Stimulated activated CD8-positive, alpha-beta memory T cell treated with anti-CD3 and anti-CD28 coated beads, Interleukin-7, amount 100 ng/mL, for 24 hours (primary cell): ENCODE data around the gene SSUH2.
"Not testable (repeated sequence)": the region's sequence is repeated elsewhere in the genome, so short reads cannot be mapped to it uniquely, and the experiment has no call there.

Source experiments
- DNase-seq: peaks from one replicate; pipeline ENCODE4 v3.0.0-alpha.2; 2020; ENCODE audit warnings: low read depth

Gene SSUH2

DNA sequence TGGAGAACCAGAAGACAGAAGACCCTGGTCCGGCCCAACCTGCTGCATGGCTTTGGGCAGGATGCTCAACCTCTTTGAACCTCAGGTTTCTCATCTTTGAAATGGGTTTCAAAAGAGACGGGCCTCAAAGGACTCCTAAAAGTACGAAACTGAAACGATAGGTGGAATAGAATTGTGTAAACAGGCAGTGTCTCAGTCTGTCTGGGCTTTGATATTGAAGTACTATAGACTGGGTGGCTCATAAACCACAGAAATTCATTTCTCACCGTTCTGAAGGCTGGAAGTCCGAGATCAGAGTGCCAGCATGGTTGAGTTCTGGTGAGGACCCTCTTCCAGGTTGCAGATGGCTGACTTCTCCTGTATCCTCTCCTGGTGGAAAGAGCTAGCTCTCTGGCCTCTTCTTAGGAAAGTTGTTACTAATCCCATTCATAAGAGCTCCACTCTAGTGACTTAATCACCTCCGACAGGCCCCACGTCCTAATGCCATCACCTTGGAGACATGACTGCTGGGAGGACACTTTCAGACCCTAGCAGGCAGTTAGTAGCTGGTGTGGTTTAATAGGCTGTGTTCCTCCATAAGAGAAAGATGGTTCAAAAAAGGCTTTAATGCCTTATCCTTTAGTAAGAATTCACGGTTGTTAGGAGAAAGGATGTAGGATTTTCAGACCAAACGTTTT lies 35.7 kb downstream of the SSUH2 start:
- no peak for DNase-seq

DNA sequence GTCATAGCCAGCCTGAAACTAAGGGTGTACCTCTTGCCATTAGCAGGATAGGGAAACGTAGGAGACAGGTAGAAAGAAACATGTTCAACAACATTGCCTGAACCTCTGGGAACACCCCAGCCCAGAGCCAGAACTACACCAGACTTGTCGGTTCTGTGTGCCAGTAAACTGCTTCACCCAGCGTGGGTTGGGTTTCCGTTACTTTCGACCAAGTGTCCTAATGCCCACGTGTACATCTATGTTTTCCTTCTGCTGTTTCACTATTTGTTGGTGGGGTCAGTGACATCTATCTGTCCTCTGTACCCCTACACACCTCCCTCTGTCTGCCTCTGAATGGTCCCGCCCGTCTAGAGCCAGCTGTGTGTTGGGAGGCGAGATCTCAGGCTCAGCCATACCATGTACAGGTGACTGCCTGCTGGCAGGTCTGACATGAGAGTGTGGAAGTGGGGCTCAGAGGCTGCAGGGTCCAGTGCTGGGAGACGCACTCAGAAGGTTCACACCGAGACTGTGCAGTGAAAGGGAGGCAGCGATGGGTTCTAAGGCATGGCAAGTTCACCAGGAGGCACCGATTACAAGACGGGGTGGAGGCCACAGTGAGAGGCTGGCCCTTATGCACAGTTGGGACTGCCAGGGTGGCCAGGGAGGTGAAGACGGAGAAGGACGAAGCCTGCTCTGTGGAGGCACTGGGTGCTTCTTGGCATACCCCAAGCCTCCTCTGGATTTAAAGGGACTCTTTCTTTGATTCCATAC lies 36.4 kb downstream of the SSUH2 start:
- no peak for DNase-seq

DNA sequence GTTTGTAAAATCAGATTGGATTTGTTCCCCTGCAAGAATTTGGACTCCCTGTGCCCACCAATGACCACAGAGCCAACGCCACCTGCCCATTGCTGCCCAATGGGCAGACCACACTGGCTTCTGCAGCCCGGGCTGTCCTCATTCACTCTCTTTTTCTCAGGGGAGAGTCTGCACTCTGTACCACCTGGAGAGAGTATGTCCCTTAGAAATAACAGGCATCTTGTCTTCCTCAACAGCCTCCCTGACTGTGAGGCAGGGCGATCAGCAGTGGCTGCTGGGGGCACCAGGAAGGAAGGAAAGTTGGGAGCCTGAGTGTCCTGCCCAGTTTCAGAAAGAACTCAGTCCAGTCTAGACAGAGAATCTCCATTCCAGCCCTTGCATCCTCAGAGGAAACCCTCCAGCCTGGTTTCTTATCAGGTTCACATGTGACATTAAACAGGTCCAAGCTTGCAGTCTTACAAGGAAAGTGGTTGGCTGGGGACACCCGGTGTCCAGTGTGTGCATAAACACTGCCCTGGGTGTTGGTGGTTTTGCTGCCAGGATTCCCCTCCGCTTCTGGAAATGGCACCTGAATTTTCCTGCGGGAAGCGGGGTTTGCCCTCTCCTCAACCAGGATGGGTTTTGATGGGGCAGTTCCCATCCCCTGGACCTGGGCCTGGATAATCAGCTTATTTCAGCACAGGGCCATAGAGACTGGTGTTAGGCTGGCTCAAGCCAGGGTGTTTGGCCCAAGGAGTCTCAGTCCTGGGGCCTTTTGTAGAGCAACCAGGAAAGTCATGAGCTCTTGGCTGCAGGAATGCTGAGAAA lies 37.2 kb downstream of the SSUH2 start:
- DNase-seq = no peak

DNA sequence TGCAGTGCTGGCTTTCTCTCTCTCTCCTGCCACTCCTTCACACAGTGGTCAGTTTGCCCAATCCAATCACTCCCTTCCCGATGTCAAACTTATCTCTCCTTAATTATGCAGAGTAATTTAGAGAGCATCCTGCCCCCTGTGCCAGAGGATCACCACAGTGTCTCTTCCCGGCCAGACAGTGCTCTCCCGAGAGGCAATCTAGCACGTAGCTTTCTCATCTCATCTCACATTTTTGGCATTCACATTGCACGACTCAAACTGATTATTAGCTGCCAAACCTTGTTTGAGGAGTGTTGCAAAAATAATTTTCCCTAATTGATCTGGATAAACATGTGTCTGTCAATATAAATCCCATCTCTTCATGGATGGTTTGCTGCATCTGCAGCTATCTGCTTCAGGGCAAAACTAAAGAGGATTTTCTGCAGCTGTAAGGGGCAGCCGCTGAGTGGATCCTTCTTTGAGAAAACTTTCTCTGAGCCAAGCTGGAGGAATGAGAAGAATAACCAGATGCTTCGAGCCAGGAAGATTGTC lies 37.8 kb downstream of the SSUH2 start:
- DNase-seq = no peak

GRCh38 chr3:8604988-8605387 lies 39.6 kb downstream of the SSUH2 start:
- DNase-seq = no peak

GRCh38 chr3:8604006-8604405 lies 40.6 kb downstream of the SSUH2 start:
- no peak for DNase-seq

DNA sequence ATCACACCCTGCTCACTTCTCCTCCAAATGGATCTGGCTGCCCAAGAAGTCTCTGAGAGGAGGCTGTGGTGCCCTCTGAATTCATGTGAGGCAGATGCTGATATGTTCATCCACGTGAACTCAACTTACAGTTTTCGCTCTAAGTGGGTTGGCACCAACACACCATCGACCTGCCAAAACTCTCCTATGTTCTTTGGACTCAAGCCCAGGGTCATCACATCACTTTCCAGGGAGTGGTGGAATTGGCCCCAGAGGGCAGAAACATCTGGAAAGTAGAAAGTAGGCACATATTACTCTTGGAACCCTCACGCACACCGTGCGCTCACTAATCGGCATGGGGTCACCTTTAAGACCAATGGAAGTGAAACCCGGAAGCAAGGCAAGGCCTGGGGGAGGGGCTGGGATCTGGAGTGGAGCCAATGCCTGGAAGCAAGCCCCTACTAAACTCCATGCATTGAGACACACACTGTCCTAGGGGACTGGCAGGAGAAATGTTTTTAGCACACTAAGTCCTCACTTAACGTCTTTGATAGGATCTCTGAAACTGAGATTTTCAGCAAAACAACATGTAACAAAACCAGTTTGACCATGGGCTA lies 41.4 kb downstream of the SSUH2 start:
- no peak for DNase-seq

DNA sequence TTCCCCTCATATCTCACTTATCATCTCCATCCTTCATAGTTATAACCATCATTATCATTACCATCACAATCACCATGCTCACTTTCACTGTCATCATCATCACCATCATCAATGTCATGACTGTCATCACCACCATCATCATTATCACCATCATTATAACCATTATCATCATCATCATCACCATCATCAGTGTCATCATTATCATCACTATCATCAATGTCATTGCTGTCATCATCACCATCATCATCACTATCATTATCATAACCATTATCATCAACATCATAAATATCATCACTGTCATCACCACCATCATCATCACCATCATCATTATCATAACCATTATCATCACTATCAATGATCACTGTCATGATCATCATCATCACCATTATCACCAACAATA lies 44.1 kb downstream of the SSUH2 start:
- no peak for DNase-seq

GRCh38 chr3:8599146-8599545 lies 45.5 kb downstream of the SSUH2 start:
- no peak for DNase-seq

DNA sequence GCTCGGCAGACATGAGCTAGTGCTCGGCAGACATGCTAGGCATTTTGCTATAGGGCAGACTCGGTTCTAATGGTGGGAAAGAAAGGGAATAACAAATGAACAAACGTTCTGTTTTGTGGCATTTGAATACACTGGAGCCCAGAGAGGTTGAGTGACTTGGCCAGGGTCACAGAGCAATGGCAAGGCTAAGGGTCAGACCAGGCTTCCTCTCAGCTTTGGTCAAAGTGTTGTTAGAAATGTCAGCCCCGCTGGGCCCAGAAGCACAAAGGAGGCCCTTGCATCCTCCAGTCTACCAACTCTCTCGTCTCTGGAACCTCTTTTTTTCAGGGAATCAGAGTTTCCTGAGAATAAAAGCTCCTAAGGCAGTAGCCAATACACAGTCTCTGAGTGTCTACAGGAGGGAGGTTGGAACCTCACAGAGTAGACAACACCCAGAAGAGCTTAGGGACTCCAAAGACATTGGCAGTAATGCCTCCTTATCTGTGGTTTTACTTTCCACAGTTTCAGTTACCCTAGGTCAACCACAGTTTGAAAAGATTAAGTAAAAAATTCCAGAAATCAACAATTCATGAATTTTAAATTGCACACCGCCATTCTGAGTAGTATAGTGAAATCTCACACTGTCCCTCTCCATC lies 47.3 kb downstream of the SSUH2 start:
- DNase-seq = no peak

DNA sequence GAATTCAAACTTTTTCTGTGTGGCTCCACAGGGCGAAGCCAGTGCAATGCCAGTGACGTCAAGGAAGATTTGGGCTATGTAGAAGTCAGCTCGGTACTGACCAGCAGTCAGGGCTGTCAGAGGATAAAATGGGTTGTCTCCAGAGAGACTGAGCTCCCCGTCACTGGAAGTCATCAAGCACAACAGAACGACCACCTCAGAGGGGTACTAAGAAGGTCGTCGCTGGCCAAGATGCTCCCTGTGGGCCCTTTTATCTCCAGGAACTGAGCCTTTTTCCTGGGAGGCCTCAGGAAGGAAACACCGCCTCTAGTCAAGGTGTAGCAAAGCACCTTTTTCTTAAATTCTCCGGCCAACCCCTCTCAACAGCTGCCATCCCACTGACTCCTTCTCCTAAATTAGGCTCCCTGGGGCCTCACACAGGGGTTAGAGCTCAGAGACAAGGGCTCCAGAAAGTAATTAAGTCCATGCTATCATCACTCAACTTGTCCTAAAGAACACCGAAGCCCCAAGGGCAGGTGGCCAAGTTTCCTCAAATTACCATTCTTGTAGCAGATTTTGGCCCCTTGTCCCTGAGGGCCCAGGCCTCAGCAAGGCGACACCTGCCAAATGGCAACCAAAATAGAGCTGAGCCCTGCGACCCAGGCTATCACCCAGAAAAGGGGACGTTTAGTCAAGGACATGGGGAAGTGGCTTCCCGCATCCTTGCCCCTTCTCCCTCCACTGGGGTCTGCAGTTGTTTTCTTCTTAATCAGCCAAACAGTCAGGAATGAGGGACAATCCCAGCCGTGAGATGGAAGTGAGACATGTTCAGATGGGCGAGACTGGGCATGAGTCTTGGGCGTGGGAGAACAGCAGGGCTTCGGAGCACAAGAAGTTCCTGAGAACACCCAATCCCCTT lies 48.0 kb downstream of the SSUH2 start:
- no peak for DNase-seq

DNA sequence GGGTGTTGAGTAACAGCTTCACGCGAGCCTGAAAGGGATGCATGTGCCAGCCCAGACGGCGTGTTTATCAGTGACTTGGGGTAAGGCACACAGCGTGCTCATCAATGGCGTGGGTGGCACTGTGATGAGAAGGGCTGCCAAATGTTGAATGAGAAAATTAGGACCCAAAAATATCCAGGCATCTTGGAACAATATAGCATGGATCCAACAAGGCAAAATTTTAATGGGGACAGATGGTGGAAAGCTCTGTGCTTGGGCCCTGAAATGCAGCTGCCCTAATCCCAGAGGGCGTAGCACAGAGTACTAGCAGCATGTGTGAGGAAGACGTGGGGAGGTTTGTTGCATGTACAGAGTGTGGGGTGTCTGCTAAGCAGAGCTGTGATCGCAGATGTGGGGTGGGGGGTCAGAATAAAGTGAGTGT lies 48.9 kb downstream of the SSUH2 start:
- DNase-seq = no peak

GRCh38 chr3:8595252-8595651 lies 49.3 kb downstream of the SSUH2 start:
- DNase-seq = no peak

- no peak for DNase-seq
These were observed 51.4 kb downstream of the SSUH2 start for GRCh38 chr3:8593021-8593827.

- no peak for DNase-seq
These were observed 54.6 kb downstream of the SSUH2 start for GRCh38 chr3:8589880-8590556.

GRCh38 chr3:8584661-8585060 lies 59.9 kb downstream of the SSUH2 start:
- DNase-seq = no peak

DNA sequence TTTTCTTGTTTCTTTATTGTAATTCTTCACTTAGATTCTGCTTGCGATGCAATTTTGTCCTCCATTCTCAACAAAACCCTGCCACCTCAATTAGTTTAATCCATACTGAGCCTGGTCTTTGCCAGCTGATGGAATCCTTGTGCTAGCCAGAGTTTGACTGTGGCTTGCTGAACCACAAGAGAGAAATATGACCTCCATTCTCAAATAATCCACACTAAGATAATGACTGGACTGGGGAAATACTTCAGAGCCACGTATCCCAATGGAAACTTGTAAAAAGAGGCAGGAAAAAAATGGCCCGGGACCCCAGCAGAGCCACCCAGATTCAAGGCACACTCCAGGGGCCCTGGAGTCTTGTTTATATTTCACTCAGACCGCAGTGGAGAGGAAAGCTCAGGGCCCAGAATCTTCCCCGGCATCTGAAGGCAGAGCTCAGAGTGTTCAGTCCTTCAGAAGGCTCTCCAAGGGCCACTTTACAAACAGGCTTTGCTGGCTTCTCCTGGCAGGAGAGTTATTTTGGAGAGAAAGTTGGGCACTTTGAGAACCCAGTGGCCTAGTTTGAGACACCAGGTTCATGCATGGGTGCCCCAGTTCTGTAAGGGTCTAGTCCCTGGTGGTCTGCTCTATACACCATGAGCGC lies 62.7 kb downstream of the SSUH2 start:
- no peak for DNase-seq

DNA sequence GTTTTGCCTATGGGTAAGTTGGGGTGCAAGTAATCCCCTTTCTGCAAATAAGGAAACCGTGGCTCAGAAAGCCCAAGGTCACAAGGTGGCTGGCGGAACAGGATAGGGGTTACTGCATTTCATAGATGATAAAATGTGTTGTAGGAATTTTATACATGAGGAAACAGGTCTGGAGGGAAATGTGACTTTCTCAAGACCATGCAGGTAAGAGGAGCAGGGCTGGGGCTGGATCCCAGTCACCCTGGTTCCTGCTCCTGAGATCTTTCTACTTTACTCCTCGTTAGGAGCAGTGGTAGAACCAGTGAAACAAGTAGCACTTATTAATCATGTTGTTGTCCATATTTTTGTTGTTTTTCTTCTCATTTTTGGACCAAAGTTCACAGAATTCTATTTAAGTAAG lies 63.2 kb downstream of the SSUH2 start:
- no peak for DNase-seq

- not testable (repeated sequence) for DNase-seq
These were observed 64.2 kb downstream of the SSUH2 start for GRCh38 chr3:8580434-8580833.
